GM12878 (cell line): ENCODE measurements around the gene ANO7. TPM values are rescaled to one million over a fixed set of nuclear protein-coding genes. Genes with fewer than 3 reads are reported as not detected.

ENCODE experiments used
- ATAC-seq: fragments of 200-7000 bp; cut with Tn5 transposase; 3 replicates; pipeline ENCODE4 v1.9.1; 2020; ENCODE audit warnings: mild to moderate bottlenecking, moderate library complexity
- BruUV-seq: library from RNA; stranded (reverse); fragments of 400-500 nt; replicated peaks from 2 replicates; lab custom pipeline; 2021; lab: Mats Ljungman, UMichigan
- CTCF ChIA-PET: fragments of 300-600 bp; sonication (Branson Sonifier 250); formaldehyde crosslinking; extraction: SDS; loops from one replicate; lab custom pipeline; 2021; ENCODE audit warnings: inconsistent platforms; lab: Yijun Ruan, JAX
- POLR2A ChIA-PET: fragments of 350-600 bp; formaldehyde crosslinking; extraction: SDS; loops from one replicate; lab custom pipeline; 2021; ENCODE audit warnings: inconsistent platforms; lab: Charles Lee
- RAD21 ChIA-PET: fragments of 300-600 bp; sonication (Branson Sonifier 250); formaldehyde crosslinking; loops from one replicate; lab custom pipeline; 2023; ENCODE audit warnings: antibody characterized with exemption; ENCODE audit not compliant: unreplicated experiment; lab: Charles Lee
- SMC1A ChIA-PET: fragments of 300-600 bp; sonication (Branson Sonifier 250); formaldehyde crosslinking; loops from one replicate; lab custom pipeline; 2023; ENCODE audit not compliant: unreplicated experiment, uncharacterized antibody; lab: Charles Lee
- DNase-seq: peaks from one replicate; pipeline ENCODE4 v3.0.0-alpha.2; 2011; ENCODE audit warnings: low read depth, low spot score
- FAIRE-seq: peaks from 3 replicates; lab custom pipeline; 2011; peaks lifted over from hg19 to GRCh38; lab: Jason Lieb, UNC
- H2AFZ ChIP-seq: 2 replicates; pipeline ENCODE4 v1.6.0; 2011; ENCODE audit warnings: low read depth, low read length, control low read depth; ENCODE audit not compliant: control insufficient read depth
- H3K27ac ChIP-seq: 2 replicates; pipeline ENCODE4 v1.5.1; 2011; ENCODE audit warnings: control low read depth; ENCODE audit not compliant: control insufficient read depth, insufficient read depth
- H3K27me3 ChIP-seq, 2 experiments: replicated peaks in 1 of 2; 2 replicates each; pipeline versions ENCODE4 v1.6.0 to v1.6.1; 2011; ENCODE audit warnings: low read length in 1 of 2; ENCODE audit not compliant: control insufficient read depth in 2 of 2, insufficient read depth in 2 of 2
- H3K36me3 ChIP-seq, 2 experiments: 2 replicates each; pipeline ENCODE4 v1.5.1; 2011; ENCODE audit warnings: low read length in 1 of 2; ENCODE audit not compliant: control insufficient read depth in 2 of 2, insufficient read depth in 2 of 2
- H3K4me1 ChIP-seq: 2 replicates; pipeline ENCODE4 v1.6.1; 2011; ENCODE audit warnings: mild to moderate bottlenecking, low read length, moderate library complexity, mixed read lengths; ENCODE audit not compliant: control insufficient read depth, insufficient read depth
- H3K4me2 ChIP-seq: 2 replicates; pipeline ENCODE4 v1.6.0; 2011; ENCODE audit warnings: control low read depth; ENCODE audit not compliant: control insufficient read depth, insufficient read depth
- H3K4me3 ChIP-seq: fragments of 200-600 bp; sonication (generic); 2 replicates; pipeline ENCODE4 v1.5.1; 2016
- H3K79me2 ChIP-seq: 2 replicates; pipeline ENCODE4 v1.6.0; 2011; ENCODE audit warnings: low read length; ENCODE audit not compliant: control insufficient read depth, insufficient read depth
- H3K9ac ChIP-seq: 2 replicates; pipeline ENCODE4 v1.8.0; 2011; ENCODE audit warnings: low read length, control low read depth, mixed read lengths; ENCODE audit not compliant: control insufficient read depth, insufficient read depth
- H3K9me3 ChIP-seq: replicated peaks from 3 replicates; pipeline ENCODE4 v1.5.1; 2011; ENCODE audit warnings: mild to moderate bottlenecking, low read length; ENCODE audit not compliant: control insufficient read depth, insufficient read depth
- H4K20me1 ChIP-seq: 2 replicates; pipeline ENCODE4 v1.6.0; 2011; ENCODE audit not compliant: control insufficient read depth, insufficient read depth
- CBFB ChIP-seq: IDR thresholded peaks from 2 replicates; pipeline ENCODE4 v1.6.1; 2016; ENCODE audit warnings: antibody characterized with exemption, low read depth
- JUND ChIP-seq: IDR thresholded peaks from 2 replicates; pipeline ENCODE4 v1.6.1; 2012; ENCODE audit warnings: low read depth, mild to moderate bottlenecking, low read length, improper control_type of control experiment, moderate library complexity
- KDM1A ChIP-seq: fragments of 200-600 bp; sonication (generic); IDR thresholded peaks from 2 replicates; pipeline ENCODE4 v1.6.1; 2016; ENCODE audit warnings: borderline replicate concordance
- MEF2A ChIP-seq: IDR thresholded peaks from 2 replicates; pipeline ENCODE4 v1.6.1; 2011; ENCODE audit warnings: low read depth, mild to moderate bottlenecking, low read length, moderate library complexity; ENCODE audit not compliant: insufficient read depth
- MYB ChIP-seq: fragments of 150-350 bp; IDR thresholded peaks from 2 replicates; pipeline ENCODE4 v1.6.1; 2014; ENCODE audit warnings: mild to moderate bottlenecking, low read depth, low read length, borderline replicate concordance
- PAX8 ChIP-seq: fragments of 450-650 bp; IDR thresholded peaks from 2 replicates; pipeline ENCODE4 v1.6.1; 2017; ENCODE audit warnings: mild to moderate bottlenecking, moderate library complexity
- SP1 ChIP-seq: IDR thresholded peaks from one replicate; pipeline ENCODE4 v1.6.1; 2011; ENCODE audit warnings: low read depth, low read length
- TAF1 ChIP-seq: IDR thresholded peaks from 2 replicates; pipeline ENCODE4 v1.6.1; 2011; ENCODE audit warnings: mild to moderate bottlenecking, low read depth, low read length, borderline replicate concordance
- ZBED1 ChIP-seq: IDR thresholded peaks from 2 replicates; pipeline ENCODE4 v1.6.1; 2016; ENCODE audit warnings: borderline replicate concordance
- ZNF207 ChIP-seq: fragments of 450-650 bp; IDR thresholded peaks from 2 replicates; pipeline ENCODE4 v1.6.1; 2014; ENCODE audit warnings: antibody characterized with exemption, mild to moderate bottlenecking, borderline replicate concordance
- ZNF592 ChIP-seq: fragments of 450-650 bp; IDR thresholded peaks from 2 replicates; pipeline ENCODE4 v1.6.1; 2017; ENCODE audit warnings: mild to moderate bottlenecking, moderate library complexity
- ZSCAN29 ChIP-seq: fragments of 450-650 bp; IDR thresholded peaks from 2 replicates; pipeline ENCODE4 v1.6.1; 2017; ENCODE audit warnings: mild to moderate bottlenecking, moderate library complexity
- WGBS: methylation state at CpG from one replicate; pipeline ENCODE4 v1.1.6; 2016; ENCODE audit warnings: low lambda C conversion rate; ENCODE audit not compliant: insufficient replicate concordance, insufficient coverage; ENCODE audit errors: missing lambda C conversion rate; 5-methylcytosine and 5-hydroxymethylcytosine counted together
- in situ Hi-C: fragments of 300-500 bp; cut with MboI; formaldehyde crosslinking; loops from 9 replicates; pipeline ENCODE4 v1.14.3; 2018; ENCODE audit warnings: mixed read lengths
- intact Hi-C: fragments of 100-400 bp; cut with micrococcal nuclease; formaldehyde crosslinking; loops from one replicate; pipeline ENCODE4 v1.14.2; 2022; ENCODE audit not compliant: unreplicated experiment
- polyA plus RNA-seq, 11 experiments: library from polyadenylated mRNA; depleted of rRNA in 4 of 11; unstranded in 6 of 11; stranded (reverse) in 5 of 11; fragments of >200 nt; fragmentation: Nextera tagmentation in 4 of 11; fragmentation: Illumina TruSeq in 1 of 11; extraction: Ambion mirVana in 4 of 11; extraction: Trizol in 1 of 11; gene quantifications; 1 replicate in 1 of 11; 2 replicates in 10 of 11; pipeline versions ENCODE4 v1.2.1 to v1.2.3, GENCODE V29; 2011 to 2016; ENCODE audit warnings: inconsistent platforms in 2 of 11, missing spikeins in 2 of 11, low read depth in 1 of 11
- total RNA-seq, 4 experiments: library from RNA; depleted of rRNA in 3 of 4; stranded (reverse); fragments of >200 nt in 3 of 4; fragmentation: Illumina TruSeq in 1 of 4; extraction: Trizol in 1 of 4; gene quantifications; 2 replicates each; pipeline versions ENCODE4 v1.2.1 to v1.2.3, GENCODE V29; 2013 to 2021
- TF ChIP-seq, protein P1 (sequence below): fragments of 450-650 bp; IDR thresholded peaks from 2 replicates; pipeline ENCODE4 v1.6.1; 2017; ENCODE audit warnings: borderline replicate concordance
- TF ChIP-seq, protein P2 (sequence below): IDR thresholded peaks from 2 replicates; pipeline ENCODE4 v1.6.1; 2012; ENCODE audit warnings: improper control_type of control experiment, low read depth, low read length; ENCODE audit not compliant: insufficient replicate concordance

ANO7 gene
- total and polyA plus RNA-seq, 10 of the 15 experiments (the other 5 are each of a cell fraction or from before 2014, with no cell fraction given): 0.08 to 1.4 (median 0.44) TPM

GRCh38 chr2:241168366-241168765 lies 20.1 kb upstream of the ANO7 start:
- H3K9me3 ChIP-seq: peaks cover 7% of the 10 kb centered on the region; the same call in 2 of the 3 replicates
- H3K36me3 ChIP-seq: peaks cover 5 to 36% of the 10 kb centered on the region in 2 experiments
- in situ Hi-C loops (no loop called here), intact Hi-C loops (no loop called here)
- no peak overlapping the region for H3K4me3 ChIP-seq
- no peak overlapping the region for H3K27ac ChIP-seq
- H3K27me3 ChIP-seq: no peaks in the 10 kb centered on the region
- SMC1A ChIA-PET: no interaction called here
- no peak overlapping the region for H2AFZ ChIP-seq
- H3K9ac ChIP-seq: no peak overlapping the region
- no peaks in the 10 kb centered on the region for H4K20me1 ChIP-seq
- CTCF ChIA-PET: no interaction called here
- no peak overlapping the region for H3K4me2 ChIP-seq
- H3K79me2 ChIP-seq: no peaks in the 10 kb centered on the region
- 95% methylated on average over 9 of the region's 15 CpGs for WGBS
- FAIRE-seq (no peak), DNase-seq (no peak), ATAC-seq (no peak)
- POLR2A ChIA-PET: interaction anchor here (0.6 kb wide), 1 partner anchor 8 kb away, joined by 3 read pairs; no protein-coding TSS in a partner anchor
- RAD21 ChIA-PET: no interaction called here
- no peaks in the 10 kb centered on the region for H3K4me1 ChIP-seq
- BruUV-seq: no TSS peak
- TF ChIP-seq ZBED1 (no peak), ZNF207 (no peak), MYB (no peak), TAF1 (no peak), KDM1A (no peak), SP1 (no peak), PAX8 (no peak), JUND (no peak), ZSCAN29 (no peak), MEF2A (no peak), ZNF592 (no peak), CBFB (no peak)
- TF ChIP-seq, protein P1, sequence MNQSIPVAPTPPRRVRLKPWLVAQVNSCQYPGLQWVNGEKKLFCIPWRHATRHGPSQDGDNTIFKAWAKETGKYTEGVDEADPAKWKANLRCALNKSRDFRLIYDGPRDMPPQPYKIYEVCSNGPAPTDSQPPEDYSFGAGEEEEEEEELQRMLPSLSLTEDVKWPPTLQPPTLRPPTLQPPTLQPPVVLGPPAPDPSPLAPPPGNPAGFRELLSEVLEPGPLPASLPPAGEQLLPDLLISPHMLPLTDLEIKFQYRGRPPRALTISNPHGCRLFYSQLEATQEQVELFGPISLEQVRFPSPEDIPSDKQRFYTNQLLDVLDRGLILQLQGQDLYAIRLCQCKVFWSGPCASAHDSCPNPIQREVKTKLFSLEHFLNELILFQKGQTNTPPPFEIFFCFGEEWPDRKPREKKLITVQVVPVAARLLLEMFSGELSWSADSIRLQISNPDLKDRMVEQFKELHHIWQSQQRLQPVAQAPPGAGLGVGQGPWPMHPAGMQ: no peak
- TF ChIP-seq, protein P2, sequence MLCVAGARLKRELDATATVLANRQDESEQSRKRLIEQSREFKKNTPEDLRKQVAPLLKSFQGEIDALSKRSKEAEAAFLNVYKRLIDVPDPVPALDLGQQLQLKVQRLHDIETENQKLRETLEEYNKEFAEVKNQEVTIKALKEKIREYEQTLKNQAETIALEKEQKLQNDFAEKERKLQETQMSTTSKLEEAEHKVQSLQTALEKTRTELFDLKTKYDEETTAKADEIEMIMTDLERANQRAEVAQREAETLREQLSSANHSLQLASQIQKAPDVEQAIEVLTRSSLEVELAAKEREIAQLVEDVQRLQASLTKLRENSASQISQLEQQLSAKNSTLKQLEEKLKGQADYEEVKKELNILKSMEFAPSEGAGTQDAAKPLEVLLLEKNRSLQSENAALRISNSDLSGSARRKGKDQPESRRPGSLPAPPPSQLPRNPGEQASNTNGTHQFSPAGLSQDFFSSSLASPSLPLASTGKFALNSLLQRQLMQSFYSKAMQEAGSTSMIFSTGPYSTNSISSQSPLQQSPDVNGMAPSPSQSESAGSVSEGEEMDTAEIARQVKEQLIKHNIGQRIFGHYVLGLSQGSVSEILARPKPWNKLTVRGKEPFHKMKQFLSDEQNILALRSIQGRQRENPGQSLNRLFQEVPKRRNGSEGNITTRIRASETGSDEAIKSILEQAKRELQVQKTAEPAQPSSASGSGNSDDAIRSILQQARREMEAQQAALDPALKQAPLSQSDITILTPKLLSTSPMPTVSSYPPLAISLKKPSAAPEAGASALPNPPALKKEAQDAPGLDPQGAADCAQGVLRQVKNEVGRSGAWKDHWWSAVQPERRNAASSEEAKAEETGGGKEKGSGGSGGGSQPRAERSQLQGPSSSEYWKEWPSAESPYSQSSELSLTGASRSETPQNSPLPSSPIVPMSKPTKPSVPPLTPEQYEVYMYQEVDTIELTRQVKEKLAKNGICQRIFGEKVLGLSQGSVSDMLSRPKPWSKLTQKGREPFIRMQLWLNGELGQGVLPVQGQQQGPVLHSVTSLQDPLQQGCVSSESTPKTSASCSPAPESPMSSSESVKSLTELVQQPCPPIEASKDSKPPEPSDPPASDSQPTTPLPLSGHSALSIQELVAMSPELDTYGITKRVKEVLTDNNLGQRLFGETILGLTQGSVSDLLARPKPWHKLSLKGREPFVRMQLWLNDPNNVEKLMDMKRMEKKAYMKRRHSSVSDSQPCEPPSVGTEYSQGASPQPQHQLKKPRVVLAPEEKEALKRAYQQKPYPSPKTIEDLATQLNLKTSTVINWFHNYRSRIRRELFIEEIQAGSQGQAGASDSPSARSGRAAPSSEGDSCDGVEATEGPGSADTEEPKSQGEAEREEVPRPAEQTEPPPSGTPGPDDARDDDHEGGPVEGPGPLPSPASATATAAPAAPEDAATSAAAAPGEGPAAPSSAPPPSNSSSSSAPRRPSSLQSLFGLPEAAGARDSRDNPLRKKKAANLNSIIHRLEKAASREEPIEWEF: no peak
